Left renal pelvis (tissue), 4 donors: ENCODE results near the gene NELFB. TPM values are rescaled to one million over a fixed set of nuclear protein-coding genes. Genes with fewer than 3 reads are reported as not detected.

Source experiments
- DNase-seq, 4 donors: peaks; one replicate each; pipeline ENCODE4 v3.0.0-alpha.2; 2013; ENCODE audit warnings: low read depth in 4 of 4, low spot score in 3 of 4
- polyA plus RNA-seq, 4 donors: library from polyadenylated mRNA; unstranded; fragments of 120-200 nt; gene quantifications; one replicate each; pipeline ENCODE4 v1.2.1, GENCODE V29; 2013; ENCODE audit not compliant: insufficient read length in 4 of 4

Gene NELFB
- polyA plus RNA-seq, 4 donors, result 44.5 to 56.7 (median 50.4) TPM

- no peak for DNase-seq
Measured at GRCh38 chr9:137301081-137301947, 46.2 kb downstream of the NELFB start.

- peak in 2 of 4 donors; percentile 73 to 76 for DNase-seq
Measured at GRCh38 chr9:137302118-137302448, 47.0 kb downstream of the NELFB start, which contains the start of gene NRARP. Gene NRARP (minus strand): TSS chr9:137302271. CDS start chr9:137301928, 343 bp downstream.

- no peak for DNase-seq
Measured at GRCh38 chr9:137302449-137303150, 47.5 kb downstream of the NELFB start.

- no peak for DNase-seq
Measured at GRCh38 chr9:137303151-137303892, 48.2 kb downstream of the NELFB start.

- DNase-seq, result no peak
Measured at GRCh38 chr9:137303893-137304382, 48.8 kb downstream of the NELFB start.

GRCh38 chr9:137304383-137305059 lies 49.4 kb downstream of the NELFB start:
- DNase-seq, result no peak

- DNase-seq, result no peak
Measured at GRCh38 chr9:137305060-137305797, 50.1 kb downstream of the NELFB start.

GRCh38 chr9:137305798-137306065 lies 50.6 kb downstream of the NELFB start:
- no peak for DNase-seq

- DNase-seq, result no peak
Measured at GRCh38 chr9:137306066-137306849, 51.1 kb downstream of the NELFB start.

- DNase-seq, result no peak
Measured at GRCh38 chr9:137306850-137307254, 51.7 kb downstream of the NELFB start.

GRCh38 chr9:137307255-137308056 lies 52.3 kb downstream of the NELFB start:
- no peak for DNase-seq

GRCh38 chr9:137308057-137308619 lies 53.0 kb downstream of the NELFB start:
- DNase-seq, result no peak

GRCh38 chr9:137309368-137310188 lies 54.5 kb downstream of the NELFB start:
- no peak for DNase-seq

GRCh38 chr9:137310189-137311052 lies 55.3 kb downstream of the NELFB start:
- DNase-seq, result no peak

- DNase-seq, result no peak
Measured at GRCh38 chr9:137311171-137311985, 56.3 kb downstream of the NELFB start.
